Astrocyte (in vitro differentiated cells and primary cell): Measurements from ENCODE around the gene WIZ. TPM values are rescaled to one million over a fixed set of nuclear protein-coding genes. Genes with fewer than 3 reads are reported as not detected.

Experiments used
- DNase-seq: peaks from one replicate; pipeline ENCODE4 v3.0.0-alpha.2; 2010; ENCODE audit warnings: low read depth
- FAIRE-seq: peaks from 2 replicates; lab custom pipeline; 2011; peaks lifted over from hg19 to GRCh38; lab: Jason Lieb, UNC
- H2AFZ ChIP-seq: 2 replicates; pipeline ENCODE4 v1.6.0; 2012; ENCODE audit warnings: low read depth, low read length, inconsistent platforms
- H3K27ac ChIP-seq: 2 replicates; pipeline ENCODE4 v1.5.1; 2011; ENCODE audit warnings: low read depth, low read length, inconsistent platforms
- H3K27me3 ChIP-seq: 2 replicates; pipeline ENCODE4 v1.6.0; 2011; ENCODE audit warnings: low read length, inconsistent platforms; ENCODE audit not compliant: insufficient read depth
- H3K36me3 ChIP-seq: 2 replicates; pipeline ENCODE4 v1.5.1; 2011; ENCODE audit warnings: low read length, inconsistent platforms; ENCODE audit not compliant: insufficient read depth
- H3K4me1 ChIP-seq: 2 replicates; pipeline ENCODE4 v1.5.1; 2011; ENCODE audit warnings: low read length, inconsistent platforms; ENCODE audit not compliant: insufficient read depth
- H3K4me2 ChIP-seq: 2 replicates; pipeline ENCODE4 v1.6.0; 2012; ENCODE audit warnings: low read length, inconsistent platforms
- H3K4me3 ChIP-seq: 2 replicates; pipeline ENCODE4 v1.5.1; 2011; ENCODE audit warnings: low read depth, mild to moderate bottlenecking, low read length, inconsistent platforms; ENCODE audit not compliant: insufficient read depth
- H3K79me2 ChIP-seq: 2 replicates; pipeline ENCODE4 v1.6.0; 2012; ENCODE audit warnings: mild to moderate bottlenecking, low read length, inconsistent platforms; ENCODE audit not compliant: insufficient read depth
- H3K9ac ChIP-seq: 2 replicates; pipeline ENCODE4 v1.6.0; 2012; ENCODE audit warnings: mild to moderate bottlenecking, low read length, inconsistent platforms
- H3K9me3 ChIP-seq: 2 replicates; pipeline ENCODE4 v1.5.1; 2012; ENCODE audit warnings: low read depth, mild to moderate bottlenecking, low read length, inconsistent platforms; ENCODE audit not compliant: insufficient read depth
- H4K20me1 ChIP-seq: 2 replicates; pipeline ENCODE4 v1.6.0; 2012; ENCODE audit warnings: low read length, inconsistent platforms; ENCODE audit not compliant: insufficient read depth
- H3K27ac Mint-ChIP-seq: one replicate; pipeline ENCODE4 v1.8.0; 2021; ENCODE audit warnings: mild to moderate bottlenecking, mixed read lengths; ENCODE audit not compliant: unreplicated experiment
- H3K27me3 Mint-ChIP-seq: one replicate; pipeline ENCODE4 v1.8.0; 2021; ENCODE audit warnings: low read depth, mixed read lengths; ENCODE audit not compliant: unreplicated experiment
- H3K36me3 Mint-ChIP-seq: one replicate; pipeline ENCODE4 v1.8.0; 2021; ENCODE audit warnings: low read depth, mixed read lengths; ENCODE audit not compliant: unreplicated experiment
- H3K4me1 Mint-ChIP-seq: one replicate; pipeline ENCODE4 v1.8.0; 2021; ENCODE audit warnings: low read depth, mixed read lengths; ENCODE audit not compliant: unreplicated experiment
- H3K4me3 Mint-ChIP-seq: one replicate; pipeline ENCODE4 v1.8.0; 2021; ENCODE audit warnings: mild to moderate bottlenecking, moderate library complexity, mixed read lengths; ENCODE audit not compliant: unreplicated experiment
- H3K9me3 Mint-ChIP-seq: one replicate; pipeline ENCODE4 v1.8.0; 2021; ENCODE audit warnings: mild to moderate bottlenecking, mixed read lengths; ENCODE audit not compliant: unreplicated experiment
- EZH2 ChIP-seq: IDR thresholded peaks from 2 replicates; pipeline ENCODE4 v1.6.1; 2012; ENCODE audit warnings: mild to moderate bottlenecking, low read length, inconsistent platforms; ENCODE audit not compliant: insufficient read depth
- total RNA-seq: library from RNA; stranded (reverse); gene quantifications from 2 replicates; pipeline ENCODE4 v1.2.1, GENCODE V29; 2021
- TF ChIP-seq, protein P1 (sequence below): IDR thresholded peaks from 2 replicates; pipeline ENCODE4 v1.5.1; 2011; ENCODE audit warnings: low read depth, mild to moderate bottlenecking, inconsistent platforms, low read length, moderate library complexity; ENCODE audit not compliant: insufficient read depth

The WIZ gene
- total RNA-seq, 1 donor from 2014 or later, result 43.8 TPM

DNA sequence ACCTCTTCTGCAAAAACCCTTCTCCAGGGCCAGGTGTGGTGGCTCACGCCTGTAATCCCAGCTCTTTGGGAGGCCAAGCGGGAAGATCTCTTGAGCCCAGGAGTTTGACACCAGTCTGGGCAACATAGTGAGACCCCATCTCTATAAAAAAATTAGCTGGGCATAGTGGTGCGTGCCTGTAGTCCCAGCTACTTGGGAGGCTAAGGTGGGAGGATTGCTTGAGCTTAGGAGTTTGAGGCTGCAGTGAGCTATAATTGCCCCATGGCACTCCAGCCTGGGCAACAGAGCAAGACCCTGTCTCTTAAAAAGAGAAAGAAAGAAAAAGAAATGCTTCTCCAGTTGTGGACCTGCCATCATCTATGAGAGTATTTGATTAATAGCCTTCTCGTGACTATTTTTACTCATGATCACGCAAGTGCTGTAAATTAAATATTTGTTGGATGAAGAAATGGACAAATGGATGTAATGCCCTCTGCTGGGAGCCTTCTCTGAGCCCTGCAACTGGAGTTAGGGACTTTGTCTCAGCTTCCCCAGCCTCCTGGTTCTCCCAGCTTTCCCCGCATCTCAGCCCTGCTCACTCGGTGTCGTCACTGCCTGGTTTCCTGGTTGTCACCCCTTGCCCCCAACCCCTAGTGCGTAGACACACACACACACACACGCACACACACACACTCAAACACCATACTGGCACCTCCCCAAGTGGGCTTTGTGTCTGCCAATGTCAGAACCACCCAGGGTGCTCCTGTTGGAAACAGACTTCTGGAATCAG lies 12.2 kb downstream of the WIZ start:
- TF ChIP-seq, protein P1, sequence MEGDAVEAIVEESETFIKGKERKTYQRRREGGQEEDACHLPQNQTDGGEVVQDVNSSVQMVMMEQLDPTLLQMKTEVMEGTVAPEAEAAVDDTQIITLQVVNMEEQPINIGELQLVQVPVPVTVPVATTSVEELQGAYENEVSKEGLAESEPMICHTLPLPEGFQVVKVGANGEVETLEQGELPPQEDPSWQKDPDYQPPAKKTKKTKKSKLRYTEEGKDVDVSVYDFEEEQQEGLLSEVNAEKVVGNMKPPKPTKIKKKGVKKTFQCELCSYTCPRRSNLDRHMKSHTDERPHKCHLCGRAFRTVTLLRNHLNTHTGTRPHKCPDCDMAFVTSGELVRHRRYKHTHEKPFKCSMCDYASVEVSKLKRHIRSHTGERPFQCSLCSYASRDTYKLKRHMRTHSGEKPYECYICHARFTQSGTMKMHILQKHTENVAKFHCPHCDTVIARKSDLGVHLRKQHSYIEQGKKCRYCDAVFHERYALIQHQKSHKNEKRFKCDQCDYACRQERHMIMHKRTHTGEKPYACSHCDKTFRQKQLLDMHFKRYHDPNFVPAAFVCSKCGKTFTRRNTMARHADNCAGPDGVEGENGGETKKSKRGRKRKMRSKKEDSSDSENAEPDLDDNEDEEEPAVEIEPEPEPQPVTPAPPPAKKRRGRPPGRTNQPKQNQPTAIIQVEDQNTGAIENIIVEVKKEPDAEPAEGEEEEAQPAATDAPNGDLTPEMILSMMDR, result no peak
- TF ChIP-seq EZH2, result no peak
- DNase-seq, result peak; percentile 40
- H3K4me2 ChIP-seq, result no peak overlapping the region

DNA sequence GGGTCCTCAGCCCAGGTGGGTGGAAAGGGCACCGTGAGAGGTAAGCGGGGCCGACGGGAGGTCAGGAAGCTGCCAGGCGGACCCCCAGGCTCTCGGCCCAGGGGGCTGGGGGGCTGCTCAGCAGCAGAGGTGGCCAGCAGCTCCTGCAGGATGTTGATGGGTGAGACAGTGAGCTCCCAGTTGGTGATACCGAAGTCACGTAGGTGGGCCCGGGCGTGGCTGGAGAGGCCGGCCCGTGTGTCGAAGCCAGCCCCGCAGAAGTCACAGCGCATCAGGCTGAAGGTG lies 13.0 kb downstream of the WIZ start:
- TF ChIP-seq, protein P1, result no peak
- no peak for TF ChIP-seq EZH2
- H3K4me2 ChIP-seq, result no peak overlapping the region
- Mint-ChIP-seq H3K27me3 (no peaks in the 10 kb centered on the region), H3K36me3 (peaks cover 5% of the 10 kb centered on the region), H3K4me3 (no peak overlapping the region), H3K27ac (no peak overlapping the region), H3K9me3 (no peaks in the 10 kb centered on the region), H3K4me1 (peaks cover 3% of the 10 kb centered on the region)
- peaks cover 9% of the 10 kb centered on the region for H3K79me2 ChIP-seq
- H3K4me3 ChIP-seq, result no peak overlapping the region
- FAIRE-seq (no peak), DNase-seq (no peak)
- no peaks in the 10 kb centered on the region for H3K9me3 ChIP-seq
- H3K36me3 ChIP-seq, result no peaks in the 10 kb centered on the region
- peaks cover under 1% of the 10 kb centered on the region for H4K20me1 ChIP-seq
- no peaks in the 10 kb centered on the region for H3K27me3 ChIP-seq
- no peak overlapping the region for H3K27ac ChIP-seq
- no peak overlapping the region for H2AFZ ChIP-seq
- no peak overlapping the region for H3K9ac ChIP-seq
- peaks cover 6% of the 10 kb centered on the region for H3K4me1 ChIP-seq

More for the DNA sequence above, 12.2 kb downstream of the WIZ start:
- no peaks in the 10 kb centered on the region for H3K36me3 ChIP-seq
- no peak overlapping the region for H3K4me3 Mint-ChIP-seq
- peaks cover 3% of the 10 kb centered on the region for H3K4me1 Mint-ChIP-seq
- H3K9ac ChIP-seq, result no peak overlapping the region
- H3K4me1 ChIP-seq, result peaks cover 6% of the 10 kb centered on the region
- no peak overlapping the region for H3K4me3 ChIP-seq
- H2AFZ ChIP-seq, result no peak overlapping the region
- no peak overlapping the region for H3K27ac Mint-ChIP-seq
- FAIRE-seq, result no peak
- H3K79me2 ChIP-seq, result peaks cover 4% of the 10 kb centered on the region
- H3K36me3 Mint-ChIP-seq, result peaks cover 5% of the 10 kb centered on the region
- H3K27me3 Mint-ChIP-seq, result no peaks in the 10 kb centered on the region
- H3K27ac ChIP-seq, result no peak overlapping the region
- H3K27me3 ChIP-seq, result no peaks in the 10 kb centered on the region
- H3K9me3 Mint-ChIP-seq, result no peaks in the 10 kb centered on the region
- no peaks in the 10 kb centered on the region for H4K20me1 ChIP-seq
- no peaks in the 10 kb centered on the region for H3K9me3 ChIP-seq
